Neuron (in vitro differentiated cells): ENCODE results near the gene MAN1C1.

Experiments
- H2AFZ ChIP-seq: one replicate; pipeline ENCODE4 v1.6.1; 2013; ENCODE audit warnings: low read depth, mild to moderate bottlenecking, inconsistent platforms, low read length, moderate library complexity
- H3K27me3 ChIP-seq: one replicate; pipeline ENCODE4 v1.6.1; 2013; ENCODE audit warnings: low read length; ENCODE audit not compliant: insufficient read depth
- H3K36me3 ChIP-seq: one replicate; pipeline ENCODE4 v1.6.1; 2013; ENCODE audit warnings: low read length; ENCODE audit not compliant: insufficient read depth
- H3K4me1 ChIP-seq: one replicate; pipeline ENCODE4 v1.6.1; 2013; ENCODE audit warnings: low read length; ENCODE audit not compliant: insufficient read depth
- H3K4me3 ChIP-seq: 2 replicates; pipeline ENCODE4 v1.5.1; 2013; ENCODE audit warnings: mild to moderate bottlenecking, low read length, moderate library complexity
- H3K9me3 ChIP-seq: one replicate; pipeline ENCODE4 v1.6.1; 2013; ENCODE audit warnings: low read length

The MAN1C1 gene

DNA sequence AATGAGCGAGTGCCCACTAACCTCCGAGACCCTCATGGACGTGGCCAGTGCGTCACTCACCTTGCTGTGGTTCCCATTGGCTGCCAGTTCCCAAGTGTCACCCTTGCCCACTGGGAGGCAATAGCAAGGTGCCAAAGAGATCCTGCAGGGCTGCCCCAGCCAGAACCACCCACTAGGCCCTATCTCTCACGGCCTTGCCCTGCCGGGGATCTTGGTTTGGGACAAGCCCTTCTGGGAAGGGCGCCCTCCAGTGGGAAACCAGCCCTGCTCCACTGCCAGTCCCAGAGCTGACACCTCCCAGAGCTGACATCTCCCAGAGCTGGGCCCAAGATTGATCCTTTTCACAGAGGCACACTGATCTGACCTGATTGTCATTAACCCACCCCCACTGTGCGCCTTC lies 181.3 kb downstream of the MAN1C1 start:
- H3K9me3 ChIP-seq, result no peaks in the 10 kb centered on the region
- peaks cover 18% of the 10 kb centered on the region for H3K4me1 ChIP-seq
- no peaks in the 10 kb centered on the region for H3K27me3 ChIP-seq
- no peaks in the 10 kb centered on the region for H3K36me3 ChIP-seq
- no peak overlapping the region for H3K4me3 ChIP-seq
- H2AFZ ChIP-seq, result no peak overlapping the region

DNA sequence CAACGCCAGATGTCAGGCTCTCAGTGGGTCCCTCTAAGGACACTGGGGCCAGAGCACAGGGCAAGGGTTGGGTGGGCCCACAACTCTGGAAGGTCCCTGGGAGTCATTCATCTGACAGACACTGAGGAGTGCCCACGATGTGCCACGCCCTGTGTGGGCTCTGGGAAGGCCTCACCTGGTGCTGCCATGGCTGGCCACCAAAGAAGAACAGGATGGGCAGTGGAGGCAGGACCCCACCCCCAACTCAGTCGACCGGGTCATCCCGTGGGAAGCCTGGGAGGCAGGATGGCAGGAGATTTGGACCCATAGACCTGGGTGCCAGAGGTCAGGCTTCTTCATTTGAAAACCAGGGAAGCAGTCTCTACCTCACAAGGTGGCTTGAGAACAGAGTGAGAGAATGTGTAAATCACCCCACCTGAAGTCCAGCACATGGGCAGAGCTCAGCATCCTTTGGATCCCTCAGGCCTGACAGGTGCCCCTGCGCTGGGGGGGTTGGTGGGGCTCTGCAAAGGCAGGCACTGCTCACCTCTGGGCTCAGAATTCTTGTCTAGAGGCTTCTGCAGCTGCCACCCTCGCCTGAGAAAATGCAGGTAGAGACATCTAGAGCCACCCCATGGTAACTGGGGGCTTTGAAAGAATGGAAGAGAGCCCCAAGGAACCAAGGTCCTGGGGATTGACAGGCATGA lies 182.2 kb downstream of the MAN1C1 start:
- no peaks in the 10 kb centered on the region for H3K36me3 ChIP-seq
- H3K9me3 ChIP-seq, result no peaks in the 10 kb centered on the region
- H2AFZ ChIP-seq, result no peak overlapping the region
- no peaks in the 10 kb centered on the region for H3K27me3 ChIP-seq
- H3K4me1 ChIP-seq, result peaks cover 21% of the 10 kb centered on the region
- H3K4me3 ChIP-seq, result no peak overlapping the region

DNA sequence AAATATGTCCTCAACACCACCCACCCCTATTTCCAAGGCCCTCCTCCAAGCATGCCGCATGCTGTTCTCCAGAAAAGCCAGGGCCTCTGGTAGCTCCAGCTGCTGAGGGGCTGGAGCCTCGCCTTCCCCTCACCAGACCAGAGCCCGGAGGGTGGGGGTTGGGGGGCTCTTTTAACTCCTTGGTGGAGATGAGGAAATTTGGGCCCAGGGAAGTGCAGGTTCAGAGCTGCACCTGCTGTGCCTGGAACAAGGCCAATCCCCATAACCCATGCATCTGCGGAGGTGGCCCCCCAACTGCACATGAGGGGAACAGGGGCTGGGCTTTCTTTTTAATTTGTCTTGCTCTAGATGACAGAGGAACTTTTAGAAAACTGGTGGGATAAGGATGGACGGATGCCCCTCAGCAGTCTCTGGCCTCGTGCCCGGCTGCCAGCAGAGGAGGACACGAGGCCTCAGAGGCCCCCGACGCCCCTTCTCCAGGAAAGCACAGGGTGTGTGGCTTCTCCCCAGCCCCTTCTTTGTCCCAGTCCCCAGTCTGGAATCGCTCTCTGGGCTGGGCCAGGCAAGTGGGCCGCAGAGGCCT lies 182.9 kb downstream of the MAN1C1 start:
- Histone ChIP-seq H3K4me3 (peak overlapping the region; percentile 46), H3K27me3 (no peaks in the 10 kb centered on the region), H3K36me3 (no peaks in the 10 kb centered on the region), H2AFZ (peak overlapping the region; percentile 38), H3K9me3 (no peaks in the 10 kb centered on the region), H3K4me1 (peaks cover 26% of the 10 kb centered on the region)

DNA sequence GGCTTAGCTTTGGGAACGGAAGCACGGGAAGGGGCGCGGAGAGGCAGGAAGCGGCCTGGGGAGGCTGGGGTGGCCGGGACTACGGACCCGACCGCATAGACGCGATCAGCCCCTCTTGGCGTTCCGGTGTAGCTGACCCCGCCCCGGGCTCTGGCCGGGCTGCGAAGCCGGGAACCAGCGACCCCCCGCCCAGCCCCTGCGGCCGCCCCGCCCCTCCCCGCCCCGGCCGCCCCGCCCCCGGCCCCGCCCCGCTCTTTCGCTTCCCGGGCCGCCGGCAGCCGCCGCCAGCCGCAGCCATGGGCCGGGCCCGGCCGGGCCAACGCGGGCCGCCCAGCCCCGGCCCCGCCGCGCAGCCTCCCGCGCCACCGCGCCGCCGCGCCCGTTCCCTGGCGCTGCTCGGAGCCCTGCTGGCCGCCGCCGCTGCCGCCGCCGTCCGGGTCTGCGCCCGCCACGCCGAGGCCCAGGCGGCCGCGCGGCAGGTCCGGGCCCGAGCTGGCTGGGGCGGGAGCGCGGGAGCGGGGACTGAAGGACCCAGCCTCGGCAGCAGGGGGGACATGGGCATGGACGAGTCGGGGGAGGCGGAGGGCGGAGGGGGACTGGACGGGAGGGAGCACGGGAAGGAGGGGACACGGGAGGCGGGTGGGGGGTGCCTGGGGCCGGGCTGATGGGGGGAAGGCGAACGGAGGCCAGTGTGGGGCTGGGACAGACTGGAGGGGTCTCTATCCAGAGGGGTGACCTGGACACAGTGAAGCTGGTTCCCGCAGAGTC lies 183.5 kb downstream of the MAN1C1 start, which contains the start of gene SELENON:
Gene SELENON (plus strand): TSS at position 259 of the 768 bp plus-strand sequence. CDS start 38 bp downstream, at position 297.
- Histone ChIP-seq H3K4me1 (peaks cover 31% of the 10 kb centered on the region), H3K36me3 (no peaks in the 10 kb centered on the region), H3K9me3 (no peaks in the 10 kb centered on the region), H2AFZ (peak within 1 kb of the TSS; percentile 38), H3K27me3 (no peaks in the 10 kb centered on the region), H3K4me3 (peak within 1 kb of the TSS; percentile 52)

DNA sequence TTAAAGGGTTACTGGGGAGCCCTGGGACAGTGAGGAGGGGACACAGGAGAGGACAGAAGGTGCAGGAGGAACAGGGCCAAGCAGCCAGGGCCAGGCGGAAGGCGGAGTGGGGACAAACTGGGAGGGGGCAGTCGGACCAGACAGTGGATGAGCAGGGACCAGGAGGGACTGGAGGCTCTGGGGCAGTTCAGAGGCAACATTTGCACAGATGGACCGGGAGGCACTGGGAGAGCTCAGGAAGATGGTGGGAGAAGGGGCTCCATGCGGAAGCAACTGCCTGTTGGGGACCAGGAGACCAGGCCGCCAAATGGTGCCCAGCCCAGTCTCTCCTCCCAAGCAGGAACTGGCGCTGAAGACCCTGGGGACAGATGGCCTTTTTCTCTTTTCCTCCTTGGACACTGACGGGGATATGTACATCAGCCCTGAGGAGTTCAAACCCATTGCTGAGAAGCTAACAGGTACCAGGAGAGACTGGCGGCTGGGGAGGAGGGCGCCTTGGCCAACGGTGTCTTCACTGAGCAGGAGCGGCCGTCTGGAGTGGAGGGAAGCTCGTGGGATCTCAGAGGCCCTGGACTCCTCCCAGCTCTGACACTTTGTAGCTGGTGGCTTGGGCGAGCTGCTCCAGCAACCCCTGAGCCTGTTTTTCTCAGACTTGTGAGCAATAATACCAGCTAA lies 184.2 kb downstream of the MAN1C1 start:
- Histone ChIP-seq H3K4me3 (peak overlapping the region; percentile 52), H3K27me3 (no peaks in the 10 kb centered on the region), H3K9me3 (no peaks in the 10 kb centered on the region), H3K36me3 (peaks cover 4% of the 10 kb centered on the region), H2AFZ (no peak overlapping the region), H3K4me1 (peaks cover 31% of the 10 kb centered on the region)

DNA sequence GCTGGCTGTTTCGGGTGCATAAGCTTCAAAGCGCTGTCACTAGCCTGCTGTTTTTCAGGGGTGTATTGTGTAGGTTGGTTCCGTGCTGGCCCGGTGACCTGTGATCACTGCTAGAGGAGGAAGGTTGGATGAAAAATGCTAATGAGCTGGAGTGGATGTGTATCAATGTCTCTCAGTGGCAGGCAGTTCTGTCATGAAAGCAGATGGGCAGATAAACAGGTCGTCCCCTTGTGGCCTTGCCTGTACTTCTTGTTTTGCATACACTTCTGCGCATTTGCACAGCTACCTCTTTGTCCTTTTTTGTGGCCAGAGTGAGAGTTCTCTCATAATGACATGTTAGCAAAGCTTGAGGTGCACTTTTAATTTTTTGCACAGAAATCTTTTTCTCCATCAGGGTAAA lies 186.3 kb downstream of the MAN1C1 start:
- H2AFZ ChIP-seq, result no peak overlapping the region
- H3K4me3 ChIP-seq, result no peak overlapping the region
- H3K36me3 ChIP-seq, result peaks cover 16% of the 10 kb centered on the region
- no peaks in the 10 kb centered on the region for H3K27me3 ChIP-seq
- peaks cover 31% of the 10 kb centered on the region for H3K4me1 ChIP-seq
- no peaks in the 10 kb centered on the region for H3K9me3 ChIP-seq

DNA sequence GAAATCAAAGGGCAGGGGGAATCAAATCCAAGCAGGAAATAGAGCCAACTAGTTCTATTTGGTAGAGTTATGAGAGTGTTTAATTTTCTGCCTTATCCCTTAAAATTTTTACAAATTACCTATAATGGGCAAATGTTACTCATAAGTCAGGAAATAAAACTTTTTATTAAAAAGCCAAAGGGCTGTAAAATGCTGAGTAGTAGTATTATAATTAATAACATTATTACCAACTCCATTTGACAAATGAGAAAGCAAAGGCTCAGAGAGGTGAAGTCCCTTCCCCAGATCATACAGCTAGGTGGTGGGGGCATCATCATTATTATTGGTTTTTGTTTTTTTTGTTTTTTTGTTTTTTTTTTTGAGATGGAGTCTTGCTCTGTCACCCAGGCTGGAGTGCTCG lies 186.8 kb downstream of the MAN1C1 start:
- H3K9me3 ChIP-seq, result no peaks in the 10 kb centered on the region
- no peaks in the 10 kb centered on the region for H3K27me3 ChIP-seq
- H3K4me3 ChIP-seq, result no peak overlapping the region
- H3K36me3 ChIP-seq, result peaks cover 18% of the 10 kb centered on the region
- H3K4me1 ChIP-seq, result peaks cover 31% of the 10 kb centered on the region
- no peak overlapping the region for H2AFZ ChIP-seq

DNA sequence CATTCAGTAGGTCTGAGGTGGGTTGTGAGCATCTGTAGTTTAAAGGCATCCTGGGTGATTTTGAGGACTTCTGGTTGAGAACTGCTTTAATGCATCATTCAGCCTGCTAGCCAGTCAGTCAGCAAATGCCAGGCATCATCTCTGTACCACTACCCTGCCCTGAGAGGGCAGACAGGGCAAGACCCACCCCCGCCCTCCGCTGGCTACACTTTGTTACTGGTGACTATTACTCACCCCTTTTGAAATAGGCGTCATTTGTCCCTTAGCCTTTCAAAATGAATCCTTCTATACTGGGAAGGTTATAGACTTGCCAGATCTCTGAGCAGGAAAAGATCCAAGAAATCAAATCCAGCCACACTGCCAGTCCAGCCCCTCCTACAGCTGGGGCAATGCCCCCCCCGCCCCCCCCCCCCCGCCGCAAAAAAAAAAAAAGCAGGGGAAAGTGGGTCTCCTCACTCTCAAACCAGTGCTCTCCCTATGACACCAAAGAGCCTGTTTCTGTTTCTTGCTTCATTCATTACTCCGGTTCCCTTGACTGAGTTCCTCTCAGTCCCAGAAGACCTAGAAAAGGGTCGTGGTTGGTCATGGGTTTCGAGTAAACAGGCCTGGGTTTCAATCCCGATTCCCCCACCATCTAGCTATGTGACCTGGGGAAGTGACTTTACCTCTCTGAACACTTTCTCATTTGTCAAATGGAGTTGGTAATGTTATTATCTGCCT lies 187.8 kb downstream of the MAN1C1 start:
- H3K27me3 ChIP-seq, result no peaks in the 10 kb centered on the region
- peaks cover 28% of the 10 kb centered on the region for H3K36me3 ChIP-seq
- H3K4me1 ChIP-seq, result peaks cover 28% of the 10 kb centered on the region
- H3K9me3 ChIP-seq, result no peaks in the 10 kb centered on the region
- H3K4me3 ChIP-seq, result no peak overlapping the region
- no peak overlapping the region for H2AFZ ChIP-seq

DNA sequence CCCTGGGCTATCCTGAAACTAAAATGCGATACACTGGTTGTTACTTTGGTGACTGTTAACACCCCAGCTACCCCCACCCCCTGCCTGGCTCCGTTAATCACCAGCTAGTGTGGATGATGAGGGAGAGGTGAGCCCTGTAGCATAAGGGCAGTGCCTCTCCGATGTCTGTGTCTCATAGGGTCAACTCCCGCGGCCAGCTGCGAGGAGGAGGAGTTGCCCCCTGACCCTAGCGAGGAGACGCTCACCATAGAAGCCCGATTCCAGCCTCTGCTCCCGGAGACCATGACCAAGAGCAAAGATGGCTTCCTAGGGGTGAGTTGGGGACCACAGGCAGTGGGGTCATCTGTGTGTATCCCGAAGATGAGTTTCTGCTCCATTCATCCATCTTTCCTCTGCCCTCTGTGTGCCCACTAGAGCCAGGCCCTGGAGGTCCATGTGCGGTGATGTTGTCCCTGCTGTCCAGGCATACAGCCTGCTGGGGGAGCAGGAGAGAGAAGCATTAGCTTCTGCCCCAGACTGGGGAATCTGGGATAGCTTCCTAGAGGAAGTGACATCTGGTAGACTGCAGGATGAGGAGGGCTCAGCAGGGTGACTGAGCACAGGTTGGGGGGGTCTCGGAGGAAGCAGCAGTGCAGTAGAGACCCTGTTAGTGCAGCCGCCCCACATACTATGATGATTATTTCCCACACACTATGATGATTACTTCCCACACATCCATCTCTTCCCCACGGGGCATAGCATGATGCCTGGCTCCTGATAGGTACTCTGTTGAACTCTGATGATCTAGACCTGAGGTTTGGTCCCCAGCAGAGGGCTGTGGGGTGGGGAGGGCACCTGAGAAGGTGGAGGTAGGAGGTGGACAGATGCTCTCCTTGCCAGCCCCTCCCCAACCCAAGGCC lies 188.6 kb downstream of the MAN1C1 start:
- Histone ChIP-seq H3K4me3 (no peak overlapping the region), H3K36me3 (peaks cover 35% of the 10 kb centered on the region), H3K9me3 (no peaks in the 10 kb centered on the region), H3K27me3 (no peaks in the 10 kb centered on the region), H3K4me1 (peaks cover 23% of the 10 kb centered on the region), H2AFZ (no peak overlapping the region)

DNA sequence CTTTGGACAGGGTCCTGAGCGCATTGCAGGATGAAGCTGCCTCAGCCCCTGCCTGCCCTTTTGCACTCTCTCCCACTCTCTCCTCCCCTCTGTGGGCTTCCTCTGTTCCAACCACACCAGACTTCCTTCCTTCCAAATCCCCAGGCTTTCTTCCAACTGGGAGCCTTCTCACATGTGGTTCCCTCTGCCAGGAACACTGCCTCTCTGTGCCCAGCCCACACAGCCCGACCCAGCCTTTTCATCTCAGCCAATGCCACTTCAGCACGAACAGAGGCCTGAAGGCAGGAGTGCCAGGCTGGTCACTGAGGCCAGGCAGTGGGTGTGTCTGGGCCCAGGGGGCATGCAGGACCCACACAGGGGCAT lies 189.3 kb downstream of the MAN1C1 start:
- Histone ChIP-seq H3K36me3 (peaks cover 35% of the 10 kb centered on the region), H3K9me3 (no peaks in the 10 kb centered on the region), H3K4me1 (peaks cover 20% of the 10 kb centered on the region), H3K4me3 (no peak overlapping the region), H2AFZ (no peak overlapping the region), H3K27me3 (no peaks in the 10 kb centered on the region)

DNA sequence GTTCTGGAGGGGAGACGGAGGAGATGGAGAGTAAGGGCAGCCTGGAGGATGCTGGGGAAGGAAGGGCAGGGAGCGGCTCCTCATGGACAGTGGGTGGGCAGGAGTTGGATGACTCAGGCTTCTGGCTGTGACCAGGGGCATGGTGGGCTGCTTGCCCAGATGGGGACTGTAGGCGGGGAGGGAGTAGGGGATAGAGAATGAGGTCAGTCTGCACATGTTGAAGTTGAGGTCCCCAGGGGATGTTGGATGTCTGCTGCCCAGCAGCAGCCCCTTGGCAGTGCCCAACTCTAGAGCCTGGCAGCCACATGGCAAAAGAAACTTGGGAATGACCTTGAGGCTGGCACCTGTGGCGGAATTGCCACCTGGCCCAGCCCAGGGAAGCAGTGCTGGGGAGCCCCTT lies 189.8 kb downstream of the MAN1C1 start:
- Histone ChIP-seq H3K4me3 (no peak overlapping the region), H3K27me3 (no peaks in the 10 kb centered on the region), H3K4me1 (peaks cover 17% of the 10 kb centered on the region), H3K9me3 (no peaks in the 10 kb centered on the region), H2AFZ (no peak overlapping the region), H3K36me3 (peaks cover 35% of the 10 kb centered on the region)
